Measurements from ENCODE around the gene PCGF1. TPM values are rescaled to one million over a fixed set of nuclear protein-coding genes. Genes with fewer than 3 reads are reported as not detected.
"Not testable (repeated sequence)": the region's sequence is repeated elsewhere in the genome, so short reads cannot be mapped to it uniquely, and the experiment has no call there.

Gene PCGF1
- total and polyA plus RNA-seq, 9 of the 15 experiments (the other 6 are each of a cell fraction or from before 2014, with no cell fraction given) = 20.3 to 45.7 (median 29.3) TPM

DNA sequence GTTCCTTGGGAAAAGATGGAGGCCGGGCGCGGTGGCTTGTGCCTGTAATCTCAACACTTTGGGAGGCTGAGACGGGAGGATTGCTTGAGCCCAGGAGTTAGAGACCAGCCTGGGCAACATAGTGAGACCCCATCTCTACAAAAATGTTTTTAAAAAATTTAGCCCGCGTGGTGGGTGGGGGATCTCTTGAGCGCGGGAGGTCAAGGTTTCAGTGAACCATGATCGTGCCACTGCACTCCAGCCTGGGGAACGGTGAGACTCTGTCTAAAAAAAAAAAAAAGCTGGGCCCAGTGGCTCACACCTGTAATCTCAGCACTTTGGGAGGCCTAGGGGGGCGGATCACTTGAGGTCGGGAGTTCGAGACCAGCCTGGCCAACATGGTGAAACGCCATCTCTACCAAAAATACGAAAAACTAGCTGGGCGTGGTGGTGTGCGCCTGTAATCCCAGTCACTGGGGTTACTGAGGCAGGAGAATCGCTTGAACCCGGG is 23.8 kb downstream of the PCGF1 start:
- H3K9me3 ChIP-seq (replicated peaks; ENCODE audit: control insufficient read depth, insufficient read depth, low read depth, low read length); in situ Hi-C loops (cut with MboI); DNase-seq (ENCODE audit: extremely low read depth in 1 of 4, low spot score in 3 of 4); H3K27ac ChIP-seq (ENCODE audit: extremely low read depth, low read depth, low read length); H3K27me3 ChIP-seq (ENCODE audit: control insufficient read depth in 2 of 2, insufficient read depth in 2 of 2, low read length in 2 of 2); FAIRE-seq; H3K9me1 ChIP-seq (ENCODE audit: control insufficient read depth, insufficient read depth, low read length); BruUV-seq (replicated peaks); ATAC-seq; H4K20me1 ChIP-seq (replicated peaks; ENCODE audit: control insufficient read depth, insufficient read depth, low read length): not testable (repeated sequence)
- H3K9ac ChIP-seq (ENCODE audit: insufficient read depth in 1 of 2, low read depth in 2 of 2, low read length in 2 of 2) = peak overlapping the region; percentile 83 to 93; a peak in 3 of 4 replicates
- H3K79me2 ChIP-seq (ENCODE audit: control insufficient read depth, insufficient read depth, low read length) = peaks cover 32% of the 10 kb centered on the region
- POLR2A ChIA-PET = interaction anchor here (0.9 to 3.9 kb wide), 5 partner anchors 11 to 106 kb away, joined by 4 to 28 read pairs (median 5); partner anchors contain the start of genes AUP1, HTRA2 and MRPL53
- WGBS (ENCODE audit: insufficient coverage, low coverage, missing lambda C conversion rate) = 35% methylated on average over 18 of the region's 19 CpGs
- TF ChIP-seq ZNF121 (CRISPR knock-in tag; conservative IDR thresholded peaks at IDR 0.05) (peak; percentile 97), SMARCA5 (IDR thresholded peaks at IDR 0.05) (peak; percentile 56; the same call in 1 of the 2 replicates), KDM1A (IDR thresholded peaks at IDR 0.05) (peak; percentile 51 to 65; a peak in 1 of 4 replicates), BCOR (IDR thresholded peaks at IDR 0.05) (peak; percentile 56; the same call in 1 of the 2 replicates), RBM25 (IDR thresholded peaks at IDR 0.05; ENCODE audit: low read depth, low read length, severe bottlenecking) (peak; percentile 70), RCOR1 (IDR thresholded peaks at IDR 0.05; ENCODE audit: borderline replicate concordance in 1 of 2, low read depth in 2 of 2, low read length in 2 of 2) (peak in 1 of 2 experiments; percentile 3; a peak in 1 of 4 replicates)
- H3K4me2 ChIP-seq (ENCODE audit: insufficient read depth, low read length) = peak overlapping the region; percentile 99
- intact Hi-C loops (cut with micrococcal nuclease) = loop anchor here (1.0 to 2.0 kb wide), 5 partner anchors 20 to 104 kb away; partner anchors contain the start of genes AUP1, HTRA2 and INO80B
- peak overlapping the region; percentile 86 for H3K4me3 ChIP-seq
- H3K4me1 ChIP-seq (replicated peaks in 1 of 2; ENCODE audit: control insufficient read depth in 2 of 2, insufficient read depth in 2 of 2, low read length in 2 of 2) = peaks cover 8 to 23% of the 10 kb centered on the region in 2 experiments; a peak in 4 of 5 replicates
- peak overlapping the region; percentile 100 for H2AFZ ChIP-seq (ENCODE audit: low read depth, low read length)
- CTCF ChIA-PET (ENCODE audit: low intra/inter-chr PET ratio) = interaction anchor here (0.6 to 2.0 kb wide), 4 partner anchors 48 to 104 kb away, joined by 4 to 12 read pairs (median 5); no protein-coding TSS in a partner anchor
- peaks cover 31% of the 10 kb centered on the region for H3K36me3 ChIP-seq (ENCODE audit: control insufficient read depth, insufficient read depth, low read length)

Measured in K562 (cell line).